Measurements from ENCODE around the gene SNX9.
"Not testable (repeated sequence)": the region's sequence is repeated elsewhere in the genome, so short reads cannot be mapped to it uniquely, and the experiment has no call there.

The SNX9 gene

DNA sequence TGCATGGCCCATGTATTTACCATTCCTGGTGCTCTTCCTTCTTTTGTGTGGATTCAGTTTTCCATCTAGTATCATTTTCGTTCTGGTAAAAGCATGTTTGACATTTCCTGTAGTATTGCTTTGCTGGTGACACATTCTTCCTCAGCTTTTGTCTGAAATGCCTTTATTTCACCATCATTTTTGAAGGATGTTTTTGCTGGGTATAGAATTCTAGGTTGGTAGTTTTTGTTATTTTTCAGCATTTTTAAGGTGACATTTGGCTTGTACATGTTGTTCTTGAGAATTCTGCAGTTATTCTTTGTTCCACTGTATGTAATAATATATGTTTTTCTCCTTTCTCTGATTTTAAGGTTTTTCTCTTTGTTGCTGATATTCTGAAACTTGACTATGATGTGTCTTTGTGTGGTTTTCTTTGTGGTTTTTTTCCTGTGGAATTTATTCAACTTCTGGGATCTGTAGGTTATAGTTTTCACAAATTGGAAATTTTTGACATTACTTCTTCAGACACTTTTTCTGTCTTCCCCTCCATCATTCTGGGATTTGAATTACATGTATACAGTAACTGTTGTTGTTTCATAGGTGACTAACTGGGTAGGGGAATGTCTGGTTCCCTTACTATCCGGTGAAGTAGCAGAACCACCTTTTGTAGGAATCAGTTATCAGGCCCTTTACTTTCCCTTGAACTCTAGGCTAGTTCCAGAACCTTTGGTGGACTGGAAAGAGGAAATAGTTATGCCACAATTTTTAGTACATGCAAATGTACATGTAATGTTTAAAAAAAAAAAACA is 30.2 kb downstream of the SNX9 start:
- H2BK120ac ChIP-seq (ENCODE audit: low read depth, low read length), result no peak overlapping the region
- WGBS (ENCODE audit: extremely low coverage, insufficient coverage, low lambda C conversion rate), result no CpG with 5 or more reads among the region's 2 CpGs
- H3K9ac ChIP-seq (ENCODE audit: low read length), result no peak overlapping the region
- no peak overlapping the region for H3K4me3 ChIP-seq (ENCODE audit: low read length)
- H3K23ac ChIP-seq (ENCODE audit: low read length), result no peak overlapping the region
- H3K27ac ChIP-seq (ENCODE audit: low read depth, low read length), result no peak overlapping the region
- no peak overlapping the region for H4K5ac ChIP-seq (ENCODE audit: low read length)
- no peak overlapping the region for H3K18ac ChIP-seq (ENCODE audit: low read length)
- H3K27me3 ChIP-seq (ENCODE audit: insufficient read depth, low read length, poor library complexity), result no peaks in the 10 kb centered on the region
- no peak overlapping the region for H2BK5ac ChIP-seq (ENCODE audit: low read length)
- H3K4me1 ChIP-seq (ENCODE audit: control insufficient read depth, low read depth, low read length), result peaks cover 6% of the 10 kb centered on the region
- no peak overlapping the region for H3K4ac ChIP-seq (ENCODE audit: low read depth, low read length)
- no peak overlapping the region for H3K4me2 ChIP-seq (ENCODE audit: low read length)
- H2AK5ac ChIP-seq (ENCODE audit: low read length), result no peak overlapping the region
- no peak overlapping the region for H3K56ac ChIP-seq (ENCODE audit: low read length)
- no peak overlapping the region for H4K8ac ChIP-seq (ENCODE audit: low read depth, low read length)
- no peaks in the 10 kb centered on the region for H3K36me3 ChIP-seq (ENCODE audit: control insufficient read depth, insufficient read depth, low read length)
- no peak for DNase-seq
- peaks cover 19% of the 10 kb centered on the region for H3K79me1 ChIP-seq (ENCODE audit: low read length)
- H2BK15ac ChIP-seq (replicated peaks; ENCODE audit: low read depth), result no peak overlapping the region
- peaks cover 72% of the 10 kb centered on the region for H3K79me2 ChIP-seq (ENCODE audit: control insufficient read depth, insufficient read depth, low read length)

DNA sequence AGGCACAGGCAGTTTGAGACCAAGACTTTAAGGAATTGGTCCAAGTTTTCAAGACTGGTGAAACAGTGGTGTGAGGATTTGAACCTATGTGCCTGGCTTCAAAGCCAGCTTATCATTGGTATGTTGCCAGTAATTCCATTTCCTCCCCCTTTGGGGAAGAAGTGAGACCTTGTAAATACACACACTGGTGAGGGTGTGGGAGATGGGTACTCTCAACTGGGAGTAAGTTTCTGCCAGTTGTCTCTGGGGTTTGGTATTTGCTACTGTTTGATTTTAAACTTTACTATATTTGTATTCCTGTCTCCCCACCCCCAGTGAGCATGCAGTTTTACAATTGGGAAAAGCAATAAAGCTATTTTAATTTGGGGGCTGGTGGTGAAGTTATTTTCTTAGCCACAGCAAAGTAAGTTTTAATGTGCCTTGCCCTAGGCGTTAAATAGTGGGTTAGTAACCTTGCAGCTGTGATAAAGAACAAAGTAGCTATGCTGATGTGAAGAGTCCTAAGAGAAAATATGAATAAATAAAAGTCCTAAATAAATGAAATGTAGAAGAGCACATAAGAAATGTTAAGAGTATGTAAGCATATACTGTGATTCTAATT is 31.0 kb downstream of the SNX9 start:
- H3K9ac ChIP-seq (ENCODE audit: low read length), result no peak overlapping the region
- no peak overlapping the region for H3K4ac ChIP-seq (ENCODE audit: low read depth, low read length)
- H3K18ac ChIP-seq (ENCODE audit: low read length), result no peak overlapping the region
- H3K4me2 ChIP-seq (ENCODE audit: low read length), result no peak overlapping the region
- DNase-seq, result peak; percentile 48
- H3K56ac ChIP-seq (ENCODE audit: low read length), result no peak overlapping the region
- peaks cover 70% of the 10 kb centered on the region for H3K79me2 ChIP-seq (ENCODE audit: control insufficient read depth, insufficient read depth, low read length)
- no peak overlapping the region for H4K5ac ChIP-seq (ENCODE audit: low read length)
- H3K23ac ChIP-seq (ENCODE audit: low read length), result no peak overlapping the region
- H3K36me3 ChIP-seq (ENCODE audit: control insufficient read depth, insufficient read depth, low read length), result no peaks in the 10 kb centered on the region
- no peaks in the 10 kb centered on the region for H3K27me3 ChIP-seq (ENCODE audit: insufficient read depth, low read length, poor library complexity)
- no peak overlapping the region for H2AK5ac ChIP-seq (ENCODE audit: low read length)
- peaks cover 6% of the 10 kb centered on the region for H3K4me1 ChIP-seq (ENCODE audit: control insufficient read depth, low read depth, low read length)
- H2BK5ac ChIP-seq (ENCODE audit: low read length), result no peak overlapping the region
- H4K8ac ChIP-seq (ENCODE audit: low read depth, low read length), result no peak overlapping the region
- no peak overlapping the region for H2BK15ac ChIP-seq (replicated peaks; ENCODE audit: low read depth)
- H3K27ac ChIP-seq (ENCODE audit: low read depth, low read length), result no peak overlapping the region
- no peak overlapping the region for H2BK120ac ChIP-seq (ENCODE audit: low read depth, low read length)
- no CpG with 5 or more reads among the region's 1 CpG for WGBS (ENCODE audit: extremely low coverage, insufficient coverage, low lambda C conversion rate)
- H3K4me3 ChIP-seq (ENCODE audit: low read length), result no peak overlapping the region
- H3K79me1 ChIP-seq (ENCODE audit: low read length), result peaks cover 18% of the 10 kb centered on the region

DNA sequence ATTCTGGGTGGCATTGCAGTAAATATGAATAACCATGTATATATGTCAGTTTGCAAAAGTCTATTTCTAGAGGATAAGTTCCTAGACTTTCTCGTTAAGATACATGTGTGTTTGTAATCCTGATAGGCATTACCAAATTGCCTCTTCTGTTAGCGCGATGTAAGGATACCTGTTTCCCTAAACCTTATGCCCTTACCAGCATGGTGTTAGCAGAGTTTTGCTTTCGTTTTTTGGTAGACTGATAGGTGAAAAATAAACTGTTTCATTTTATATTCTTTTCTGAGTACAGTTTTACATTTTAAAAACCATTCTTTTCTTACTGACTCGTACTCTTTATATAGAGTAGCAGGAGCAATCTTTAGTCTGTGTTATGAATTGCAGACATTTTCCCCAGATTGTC is 32.3 kb downstream of the SNX9 start:
- peaks cover 67% of the 10 kb centered on the region for H3K79me2 ChIP-seq (ENCODE audit: control insufficient read depth, insufficient read depth, low read length)
- no peak overlapping the region for H2AK5ac ChIP-seq (ENCODE audit: low read length)
- no peak overlapping the region for H4K8ac ChIP-seq (ENCODE audit: low read depth, low read length)
- no peak overlapping the region for H2BK15ac ChIP-seq (replicated peaks; ENCODE audit: low read depth)
- no peak overlapping the region for H3K56ac ChIP-seq (ENCODE audit: low read length)
- no peak overlapping the region for H2BK5ac ChIP-seq (ENCODE audit: low read length)
- no peak overlapping the region for H3K4me2 ChIP-seq (ENCODE audit: low read length)
- WGBS (ENCODE audit: extremely low coverage, insufficient coverage, low lambda C conversion rate), result no CpG with 5 or more reads among the region's 5 CpGs
- peaks cover 4% of the 10 kb centered on the region for H3K4me1 ChIP-seq (ENCODE audit: control insufficient read depth, low read depth, low read length)
- H3K27ac ChIP-seq (ENCODE audit: low read depth, low read length), result no peak overlapping the region
- no peak overlapping the region for H3K23ac ChIP-seq (ENCODE audit: low read length)
- H3K27me3 ChIP-seq (ENCODE audit: insufficient read depth, low read length, poor library complexity), result no peaks in the 10 kb centered on the region
- DNase-seq, result no peak
- H3K36me3 ChIP-seq (ENCODE audit: control insufficient read depth, insufficient read depth, low read length), result no peaks in the 10 kb centered on the region
- H2BK120ac ChIP-seq (ENCODE audit: low read depth, low read length), result no peak overlapping the region
- peaks cover 11% of the 10 kb centered on the region for H3K79me1 ChIP-seq (ENCODE audit: low read length)
- peak overlapping the region; percentile 36 for H3K4ac ChIP-seq (ENCODE audit: low read depth, low read length)
- H3K18ac ChIP-seq (ENCODE audit: low read length), result no peak overlapping the region
- H4K5ac ChIP-seq (ENCODE audit: low read length), result no peak overlapping the region
- no peak overlapping the region for H3K9ac ChIP-seq (ENCODE audit: low read length)
- H3K4me3 ChIP-seq (ENCODE audit: low read length), result no peak overlapping the region

DNA sequence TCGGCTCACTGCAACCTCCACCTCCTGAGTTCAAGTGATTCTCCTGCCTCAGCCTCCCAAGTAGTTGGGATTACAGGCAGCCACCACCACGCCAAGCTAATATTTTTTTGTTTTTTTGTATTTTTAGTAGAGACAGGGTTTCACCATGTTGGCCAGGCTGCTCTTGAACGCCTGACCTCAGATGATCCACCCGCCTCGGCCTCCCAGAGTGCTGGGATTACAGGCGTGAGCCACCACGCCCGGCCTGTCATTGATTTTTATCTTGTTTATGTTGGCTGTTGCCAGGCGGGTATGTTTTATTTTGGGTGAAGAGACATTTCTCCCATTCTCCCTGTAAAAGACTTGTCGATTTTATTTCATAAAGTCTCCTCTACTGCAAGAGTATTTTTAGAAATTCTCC is 32.8 kb downstream of the SNX9 start:
- not testable (repeated sequence) for H3K56ac ChIP-seq (ENCODE audit: low read length); H3K18ac ChIP-seq (ENCODE audit: low read length); H2BK15ac ChIP-seq (replicated peaks; ENCODE audit: low read depth); H3K4ac ChIP-seq (ENCODE audit: low read depth, low read length); H4K8ac ChIP-seq (ENCODE audit: low read depth, low read length); H3K4me1 ChIP-seq (ENCODE audit: control insufficient read depth, low read depth, low read length); H2BK120ac ChIP-seq (ENCODE audit: low read depth, low read length); H3K4me3 ChIP-seq (ENCODE audit: low read length); DNase-seq; H3K27me3 ChIP-seq (ENCODE audit: insufficient read depth, low read length, poor library complexity); H4K5ac ChIP-seq (ENCODE audit: low read length); H3K36me3 ChIP-seq (ENCODE audit: control insufficient read depth, insufficient read depth, low read length); H3K23ac ChIP-seq (ENCODE audit: low read length); H3K27ac ChIP-seq (ENCODE audit: low read depth, low read length); H3K9ac ChIP-seq (ENCODE audit: low read length); H2AK5ac ChIP-seq (ENCODE audit: low read length); H2BK5ac ChIP-seq (ENCODE audit: low read length); H3K4me2 ChIP-seq (ENCODE audit: low read length)
- no CpG with 5 or more reads among the region's 10 CpGs for WGBS (ENCODE audit: extremely low coverage, insufficient coverage, low lambda C conversion rate)
- Histone ChIP-seq H3K79me2 (ENCODE audit: control insufficient read depth, insufficient read depth, low read length) (peaks cover 66% of the 10 kb centered on the region), H3K79me1 (ENCODE audit: low read length) (peaks cover 13% of the 10 kb centered on the region)

DNA sequence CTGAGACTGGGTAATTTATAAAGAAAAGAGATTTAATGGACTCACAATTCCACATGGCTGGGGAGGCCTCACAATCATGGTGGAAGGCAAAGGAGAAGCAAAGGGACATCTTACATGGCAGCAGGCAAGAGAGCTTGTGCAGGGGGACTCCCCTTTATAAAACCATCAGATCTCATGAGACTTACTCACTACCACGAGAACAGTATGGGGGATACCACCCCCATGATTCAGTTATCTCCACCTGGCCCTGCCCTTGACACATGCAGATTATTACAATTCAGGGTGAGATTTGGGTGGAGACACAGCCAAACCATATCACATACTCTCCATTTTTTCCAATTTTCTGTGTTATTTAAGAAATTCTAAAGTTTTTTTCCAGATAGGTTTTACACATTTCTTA is 35.6 kb downstream of the SNX9 start:
- H3K9ac ChIP-seq (ENCODE audit: low read length); H2AK5ac ChIP-seq (ENCODE audit: low read length); H3K36me3 ChIP-seq (ENCODE audit: control insufficient read depth, insufficient read depth, low read length); H2BK120ac ChIP-seq (ENCODE audit: low read depth, low read length); H3K4me1 ChIP-seq (ENCODE audit: control insufficient read depth, low read depth, low read length); H2BK5ac ChIP-seq (ENCODE audit: low read length); H3K4me2 ChIP-seq (ENCODE audit: low read length); H3K23ac ChIP-seq (ENCODE audit: low read length); H2BK15ac ChIP-seq (replicated peaks; ENCODE audit: low read depth); H4K8ac ChIP-seq (ENCODE audit: low read depth, low read length); H4K5ac ChIP-seq (ENCODE audit: low read length); H3K18ac ChIP-seq (ENCODE audit: low read length); DNase-seq; H3K27me3 ChIP-seq (ENCODE audit: insufficient read depth, low read length, poor library complexity); H3K4ac ChIP-seq (ENCODE audit: low read depth, low read length); H3K4me3 ChIP-seq (ENCODE audit: low read length); H3K27ac ChIP-seq (ENCODE audit: low read depth, low read length); H3K56ac ChIP-seq (ENCODE audit: low read length): not testable (repeated sequence)
- no CpG with 5 or more reads among the region's 1 CpG for WGBS (ENCODE audit: extremely low coverage, insufficient coverage, low lambda C conversion rate)
- H3K79me1 ChIP-seq (ENCODE audit: low read length), result peaks cover 15% of the 10 kb centered on the region
- peaks cover 59% of the 10 kb centered on the region for H3K79me2 ChIP-seq (ENCODE audit: control insufficient read depth, insufficient read depth, low read length)
